ENCODE measurements around the gene NR5A1.

GRCh38 chr9:124513376-124513994 is 6.3 kb upstream of the NR5A1 start:
- TF ChIP-seq, protein P1, sequence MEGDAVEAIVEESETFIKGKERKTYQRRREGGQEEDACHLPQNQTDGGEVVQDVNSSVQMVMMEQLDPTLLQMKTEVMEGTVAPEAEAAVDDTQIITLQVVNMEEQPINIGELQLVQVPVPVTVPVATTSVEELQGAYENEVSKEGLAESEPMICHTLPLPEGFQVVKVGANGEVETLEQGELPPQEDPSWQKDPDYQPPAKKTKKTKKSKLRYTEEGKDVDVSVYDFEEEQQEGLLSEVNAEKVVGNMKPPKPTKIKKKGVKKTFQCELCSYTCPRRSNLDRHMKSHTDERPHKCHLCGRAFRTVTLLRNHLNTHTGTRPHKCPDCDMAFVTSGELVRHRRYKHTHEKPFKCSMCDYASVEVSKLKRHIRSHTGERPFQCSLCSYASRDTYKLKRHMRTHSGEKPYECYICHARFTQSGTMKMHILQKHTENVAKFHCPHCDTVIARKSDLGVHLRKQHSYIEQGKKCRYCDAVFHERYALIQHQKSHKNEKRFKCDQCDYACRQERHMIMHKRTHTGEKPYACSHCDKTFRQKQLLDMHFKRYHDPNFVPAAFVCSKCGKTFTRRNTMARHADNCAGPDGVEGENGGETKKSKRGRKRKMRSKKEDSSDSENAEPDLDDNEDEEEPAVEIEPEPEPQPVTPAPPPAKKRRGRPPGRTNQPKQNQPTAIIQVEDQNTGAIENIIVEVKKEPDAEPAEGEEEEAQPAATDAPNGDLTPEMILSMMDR (IDR thresholded peaks at IDR 0.05): no peak
- TF ChIP-seq EP300 (IDR thresholded peaks at IDR 0.05): no peak
